Measurements from ENCODE around the gene MLXIP.

GRCh38 chr12:122168492-122168891 is 89.9 kb downstream of the MLXIP start:
- TF ChIP-seq, protein P1, sequence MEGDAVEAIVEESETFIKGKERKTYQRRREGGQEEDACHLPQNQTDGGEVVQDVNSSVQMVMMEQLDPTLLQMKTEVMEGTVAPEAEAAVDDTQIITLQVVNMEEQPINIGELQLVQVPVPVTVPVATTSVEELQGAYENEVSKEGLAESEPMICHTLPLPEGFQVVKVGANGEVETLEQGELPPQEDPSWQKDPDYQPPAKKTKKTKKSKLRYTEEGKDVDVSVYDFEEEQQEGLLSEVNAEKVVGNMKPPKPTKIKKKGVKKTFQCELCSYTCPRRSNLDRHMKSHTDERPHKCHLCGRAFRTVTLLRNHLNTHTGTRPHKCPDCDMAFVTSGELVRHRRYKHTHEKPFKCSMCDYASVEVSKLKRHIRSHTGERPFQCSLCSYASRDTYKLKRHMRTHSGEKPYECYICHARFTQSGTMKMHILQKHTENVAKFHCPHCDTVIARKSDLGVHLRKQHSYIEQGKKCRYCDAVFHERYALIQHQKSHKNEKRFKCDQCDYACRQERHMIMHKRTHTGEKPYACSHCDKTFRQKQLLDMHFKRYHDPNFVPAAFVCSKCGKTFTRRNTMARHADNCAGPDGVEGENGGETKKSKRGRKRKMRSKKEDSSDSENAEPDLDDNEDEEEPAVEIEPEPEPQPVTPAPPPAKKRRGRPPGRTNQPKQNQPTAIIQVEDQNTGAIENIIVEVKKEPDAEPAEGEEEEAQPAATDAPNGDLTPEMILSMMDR (IDR thresholded peaks at IDR 0.05), result no peak
- no peak for TF ChIP-seq POLR2A (IDR thresholded peaks at IDR 0.05)

Measured in right lobe of liver (tissue), 4 donors.